CD4-positive, alpha-beta memory T cell (primary cell): ENCODE results near the gene ROBO1. TPM values are rescaled to one million over a fixed set of nuclear protein-coding genes. Genes with fewer than 3 reads are reported as not detected.

Experiments
- CTCF ChIA-PET: fragments of 350-600 bp; sonication (Branson Sonifier 250); formaldehyde crosslinking; loops from one replicate; lab custom pipeline; 2021; ENCODE audit warnings: inconsistent platforms; ENCODE audit not compliant: partially characterized antibody; lab: Charles Lee
- POLR2A ChIA-PET: fragments of 350-600 bp; sonication (Branson Sonifier 250); formaldehyde crosslinking; loops from one replicate; lab custom pipeline; 2021; ENCODE audit not compliant: partially characterized antibody; lab: Charles Lee
- DNase-seq, 5 donors: peaks; one replicate each; pipeline versions ENCODE4 v3.0.0 to v3.0.0-alpha.2; 2020 to 2022; ENCODE audit warnings: mixed read lengths in 1 of 5
- H3K27ac ChIP-seq: one replicate; pipeline ENCODE4 v1.7.0; 2013; ENCODE audit warnings: low read depth, low read length
- H3K27me3 ChIP-seq: 2 replicates; pipeline ENCODE4 v1.7.0; 2013; ENCODE audit warnings: mild to moderate bottlenecking, low read length, moderate library complexity; ENCODE audit not compliant: insufficient read depth
- H3K36me3 ChIP-seq: 2 replicates; pipeline ENCODE4 v1.7.0; 2013; ENCODE audit warnings: mild to moderate bottlenecking, low read length, moderate library complexity; ENCODE audit not compliant: insufficient read depth
- H3K4me1 ChIP-seq: 2 replicates; pipeline ENCODE4 v1.7.0; 2013; ENCODE audit warnings: mild to moderate bottlenecking, low read length, moderate library complexity; ENCODE audit not compliant: insufficient read depth
- H3K4me3 ChIP-seq, 2 donors: one replicate each; pipeline ENCODE4 v1.7.0; 2013; ENCODE audit warnings: low read length in 2 of 2, mild to moderate bottlenecking in 1 of 2
- H3K9me3 ChIP-seq, 2 donors: one replicate each; pipeline ENCODE4 v1.7.0; 2013; ENCODE audit warnings: low read length in 2 of 2, control low read depth in 1 of 2; ENCODE audit not compliant: control insufficient read depth in 1 of 2
- H3K27ac Mint-ChIP-seq, 7 donors: one replicate each; pipeline ENCODE4 v1.8.0; 2020 to 2021; ENCODE audit warnings: mixed read lengths in 7 of 7, mild to moderate bottlenecking in 6 of 7, inconsistent platforms in 3 of 7, moderate library complexity in 3 of 7
- H3K27me3 Mint-ChIP-seq, 2 donors: one replicate each; pipeline ENCODE4 v1.8.0; 2020 to 2021; ENCODE audit warnings: mixed read lengths in 2 of 2
- H3K36me3 Mint-ChIP-seq, 2 donors: one replicate each; pipeline ENCODE4 v1.8.0; 2020 to 2021; ENCODE audit warnings: mixed read lengths in 2 of 2, inconsistent platforms in 1 of 2, mild to moderate bottlenecking in 1 of 2
- H3K4me1 Mint-ChIP-seq, 4 donors: one replicate each; pipeline ENCODE4 v1.8.0; 2020 to 2021; ENCODE audit warnings: mixed read lengths in 4 of 4, mild to moderate bottlenecking in 1 of 4
- H3K4me3 Mint-ChIP-seq, 8 donors: one replicate each; pipeline ENCODE4 v1.8.0; 2020 to 2021; ENCODE audit warnings: mixed read lengths in 8 of 8, mild to moderate bottlenecking in 7 of 8, moderate library complexity in 6 of 8, inconsistent platforms in 3 of 8
- H3K9me3 Mint-ChIP-seq, 8 donors: one replicate each; pipeline ENCODE4 v1.8.0; 2020 to 2021; ENCODE audit warnings: mixed read lengths in 8 of 8, mild to moderate bottlenecking in 5 of 8, inconsistent platforms in 3 of 8, moderate library complexity in 1 of 8
- intact Hi-C: fragments of 100-400 bp; cut with micrococcal nuclease; formaldehyde crosslinking; loops from one replicate; pipeline ENCODE4 v1.15.1; 2023
- polyA plus RNA-seq, 2 donors: library from polyadenylated mRNA; unstranded; fragments of 300-500 nt; fragmentation: Illumina TruSeq; gene quantifications; one replicate each; pipeline ENCODE4 v1.2.3, GENCODE V29; 2021
- total RNA-seq, 2 experiments: library from RNA; stranded (reverse); gene quantifications; one replicate each; pipeline ENCODE4 v1.2.3, GENCODE V29; 2021

The ROBO1 gene
- total and polyA plus RNA-seq, 4 experiments from 2014 or later: not detected

- no peaks in the 10 kb centered on the region for H3K36me3 ChIP-seq
- Mint-ChIP-seq H3K27ac (no peak overlapping the region), H3K9me3 (peaks cover 0 to 20% (median 6%) of the 10 kb centered on the region in 8 donors), H3K36me3 (no peaks in the 10 kb centered on the region), H3K27me3 (no peaks in the 10 kb centered on the region), H3K4me1 (no peaks in the 10 kb centered on the region), H3K4me3 (no peak overlapping the region)
- intact Hi-C loops: no loop called here
- no peak for DNase-seq
- no peak overlapping the region for H3K27ac ChIP-seq
- POLR2A ChIA-PET: no interaction called here
- CTCF ChIA-PET: no interaction called here
- no peaks in the 10 kb centered on the region for H3K4me1 ChIP-seq
- H3K4me3 ChIP-seq: no peak overlapping the region
- H3K9me3 ChIP-seq: no peaks in the 10 kb centered on the region
- H3K27me3 ChIP-seq: no peaks in the 10 kb centered on the region
Measured at GRCh38 chr3:78875851-78876250, 891.9 kb downstream of the ROBO1 start.

- H3K36me3 ChIP-seq: no peaks in the 10 kb centered on the region
- H3K4me1 Mint-ChIP-seq: no peaks in the 10 kb centered on the region
- H3K9me3 Mint-ChIP-seq: peaks cover 0 to 20% (median 7%) of the 10 kb centered on the region in 8 donors
- H3K36me3 Mint-ChIP-seq: no peaks in the 10 kb centered on the region
- H3K4me1 ChIP-seq: no peaks in the 10 kb centered on the region
- H3K4me3 Mint-ChIP-seq: no peak overlapping the region
- H3K27me3 ChIP-seq: no peaks in the 10 kb centered on the region
- H3K9me3 ChIP-seq: no peaks in the 10 kb centered on the region
- ChIA-PET POLR2A (no interaction called here), CTCF (no interaction called here)
- no peak overlapping the region for H3K4me3 ChIP-seq
- no peak overlapping the region for H3K27ac Mint-ChIP-seq
- H3K27me3 Mint-ChIP-seq: no peaks in the 10 kb centered on the region
- no peak overlapping the region for H3K27ac ChIP-seq
- intact Hi-C loops: no loop called here
- no peak for DNase-seq
Measured at GRCh38 chr3:78875436-78875835, 892.4 kb downstream of the ROBO1 start.

- Mint-ChIP-seq H3K4me1 (no peaks in the 10 kb centered on the region), H3K36me3 (no peaks in the 10 kb centered on the region), H3K27me3 (no peaks in the 10 kb centered on the region), H3K27ac (no peak overlapping the region), H3K4me3 (no peak overlapping the region), H3K9me3 (peaks cover 0 to 17% (median 7%) of the 10 kb centered on the region in 8 donors)
- intact Hi-C loops: no loop called here
- no peaks in the 10 kb centered on the region for H3K4me1 ChIP-seq
- no peaks in the 10 kb centered on the region for H3K36me3 ChIP-seq
- DNase-seq: no peak
- CTCF ChIA-PET: no interaction called here
- POLR2A ChIA-PET: no interaction called here
- no peak overlapping the region for H3K27ac ChIP-seq
- no peak overlapping the region for H3K4me3 ChIP-seq
- no peaks in the 10 kb centered on the region for H3K27me3 ChIP-seq
- no peaks in the 10 kb centered on the region for H3K9me3 ChIP-seq
Measured at GRCh38 chr3:78873641-78874040, 894.2 kb downstream of the ROBO1 start.

GRCh38 chr3:78872195-78872594 is 895.6 kb downstream of the ROBO1 start:
- POLR2A ChIA-PET: no interaction called here
- Mint-ChIP-seq H3K36me3 (no peaks in the 10 kb centered on the region), H3K27ac (no peak overlapping the region), H3K27me3 (no peaks in the 10 kb centered on the region), H3K4me3 (no peak overlapping the region), H3K4me1 (no peaks in the 10 kb centered on the region), H3K9me3 (peaks cover 0 to 24% (median 4%) of the 10 kb centered on the region in 8 donors)
- H3K9me3 ChIP-seq: no peaks in the 10 kb centered on the region
- H3K27ac ChIP-seq: no peak overlapping the region
- intact Hi-C loops: no loop called here
- H3K27me3 ChIP-seq: no peaks in the 10 kb centered on the region
- no peaks in the 10 kb centered on the region for H3K4me1 ChIP-seq
- no peak overlapping the region for H3K4me3 ChIP-seq
- CTCF ChIA-PET: no interaction called here
- H3K36me3 ChIP-seq: no peaks in the 10 kb centered on the region
- no peak for DNase-seq

- no peaks in the 10 kb centered on the region for H3K4me1 ChIP-seq
- intact Hi-C loops: no loop called here
- no peaks in the 10 kb centered on the region for H3K27me3 ChIP-seq
- no peak for DNase-seq
- no peaks in the 10 kb centered on the region for H3K9me3 ChIP-seq
- Mint-ChIP-seq H3K9me3 (peaks cover 0 to 24% (median 8%) of the 10 kb centered on the region in 8 donors), H3K4me1 (no peaks in the 10 kb centered on the region), H3K27me3 (no peaks in the 10 kb centered on the region), H3K36me3 (no peaks in the 10 kb centered on the region), H3K27ac (no peak overlapping the region), H3K4me3 (no peak overlapping the region)
- ChIA-PET CTCF (no interaction called here), POLR2A (no interaction called here)
- H3K36me3 ChIP-seq: no peaks in the 10 kb centered on the region
- no peak overlapping the region for H3K27ac ChIP-seq
- H3K4me3 ChIP-seq: no peak overlapping the region
Measured at GRCh38 chr3:78871048-78871447, 896.8 kb downstream of the ROBO1 start.

- Histone ChIP-seq H3K36me3 (no peaks in the 10 kb centered on the region), H3K9me3 (no peaks in the 10 kb centered on the region), H3K27ac (no peak overlapping the region), H3K27me3 (no peaks in the 10 kb centered on the region), H3K4me3 (no peak overlapping the region), H3K4me1 (no peaks in the 10 kb centered on the region)
- CTCF ChIA-PET: no interaction called here
- intact Hi-C loops: no loop called here
- Mint-ChIP-seq H3K36me3 (no peaks in the 10 kb centered on the region), H3K4me1 (no peaks in the 10 kb centered on the region), H3K27ac (no peak overlapping the region), H3K4me3 (no peak overlapping the region), H3K9me3 (peaks cover 0 to 20% (median 6%) of the 10 kb centered on the region in 8 donors), H3K27me3 (no peaks in the 10 kb centered on the region)
- POLR2A ChIA-PET: no interaction called here
- DNase-seq: no peak
Measured at GRCh38 chr3:78870484-78870883, 897.3 kb downstream of the ROBO1 start.

GRCh38 chr3:78868570-78868969 is 899.2 kb downstream of the ROBO1 start:
- H3K4me3 Mint-ChIP-seq: no peak overlapping the region
- Histone ChIP-seq H3K27me3 (no peaks in the 10 kb centered on the region), H3K36me3 (no peaks in the 10 kb centered on the region), H3K4me3 (no peak overlapping the region), H3K4me1 (no peaks in the 10 kb centered on the region), H3K27ac (no peak overlapping the region), H3K9me3 (no peaks in the 10 kb centered on the region)
- H3K4me1 Mint-ChIP-seq: no peaks in the 10 kb centered on the region
- ChIA-PET CTCF (no interaction called here), POLR2A (no interaction called here)
- H3K27ac Mint-ChIP-seq: no peak overlapping the region
- peaks cover 0 to 18% (median 7%) of the 10 kb centered on the region in 8 donors for H3K9me3 Mint-ChIP-seq
- intact Hi-C loops: no loop called here
- H3K27me3 Mint-ChIP-seq: no peaks in the 10 kb centered on the region
- DNase-seq: no peak
- no peaks in the 10 kb centered on the region for H3K36me3 Mint-ChIP-seq
